GM23338 (cell line): ENCODE results near the gene SLC9A9. TPM values are rescaled to one million over a fixed set of nuclear protein-coding genes. Genes with fewer than 3 reads are reported as not detected.
A peak's percentile ranks its signal among the peaks of the same experiment; 100 is the strongest.

ENCODE experiments used
- ATAC-seq: fragments of 200-7000 bp; cut with Tn5 transposase; 3 replicates; pipeline ENCODE4 v1.9.1; 2020
- DNase-seq: peaks from one replicate; pipeline ENCODE4 v3.0.0-alpha.2; 2015; ENCODE audit warnings: low spot score
- H2AFZ ChIP-seq: fragments of 200-600 bp; sonication (generic); 2 replicates; pipeline ENCODE4 v1.8.0; 2016; ENCODE audit warnings: antibody characterized with exemption, mild to moderate bottlenecking, moderate library complexity
- H3F3A ChIP-seq: fragments of 200-600 bp; sonication (generic); replicated peaks from 2 replicates; pipeline ENCODE4 v1.8.0; 2017; ENCODE audit warnings: antibody characterized with exemption, mixed run types, low read depth
- H3K27ac ChIP-seq: fragments of 200-600 bp; sonication (generic); 2 replicates; pipeline ENCODE4 v1.6.1; 2016; ENCODE audit warnings: low read depth
- H3K27me3 ChIP-seq: fragments of 200-600 bp; sonication (generic); 2 replicates; pipeline ENCODE4 v1.8.0; 2016; ENCODE audit warnings: mild to moderate bottlenecking, mixed run types, moderate library complexity; ENCODE audit not compliant: insufficient read depth
- H3K36me3 ChIP-seq: fragments of 200-600 bp; sonication (generic); 2 replicates; pipeline ENCODE4 v1.8.0; 2016; ENCODE audit warnings: mild to moderate bottlenecking; ENCODE audit not compliant: insufficient read depth
- H3K4me1 ChIP-seq: fragments of 200-600 bp; sonication (generic); 2 replicates; pipeline ENCODE4 v1.8.0; 2016; ENCODE audit warnings: mild to moderate bottlenecking, moderate library complexity; ENCODE audit not compliant: insufficient read depth
- H3K4me2 ChIP-seq: fragments of 200-600 bp; sonication (generic); 2 replicates; pipeline ENCODE4 v1.7.1; 2017; ENCODE audit warnings: mixed run types
- H3K4me3 ChIP-seq: fragments of 200-600 bp; sonication (generic); 2 replicates; pipeline ENCODE4 v1.6.1; 2016; ENCODE audit warnings: mixed run types
- H3K79me2 ChIP-seq: fragments of 200-600 bp; sonication (generic); replicated peaks from 2 replicates; pipeline ENCODE4 v1.8.0; 2017; ENCODE audit warnings: mild to moderate bottlenecking; ENCODE audit not compliant: insufficient read depth
- H3K9me2 ChIP-seq: fragments of 200-600 bp; sonication (generic); 2 replicates; pipeline ENCODE4 v1.8.0; 2017; ENCODE audit not compliant: insufficient read depth
- H4K20me1 ChIP-seq: fragments of 200-600 bp; sonication (generic); replicated peaks from 2 replicates; pipeline ENCODE4 v1.8.0; 2017; ENCODE audit warnings: mild to moderate bottlenecking; ENCODE audit not compliant: insufficient read depth
- H3K27ac Mint-ChIP-seq: 2 replicates; pipeline ENCODE4 v1.8.0; 2020; ENCODE audit warnings: inconsistent platforms, mild to moderate bottlenecking, moderate library complexity, mixed read lengths
- H3K27me3 Mint-ChIP-seq: 3 replicates; pipeline ENCODE4 v1.8.0; 2022; ENCODE audit warnings: low read depth, mild to moderate bottlenecking, moderate library complexity, mixed read lengths, inconsistent platforms; ENCODE audit not compliant: insufficient read depth, poor library complexity
- H3K36me3 Mint-ChIP-seq: 3 replicates; pipeline ENCODE4 v1.8.0; 2021; ENCODE audit warnings: low read depth, mild to moderate bottlenecking, inconsistent platforms, moderate library complexity, mixed read lengths
- H3K4me1 Mint-ChIP-seq: 3 replicates; pipeline ENCODE4 v1.8.0; 2020; ENCODE audit warnings: mild to moderate bottlenecking, inconsistent platforms, mixed read lengths
- H3K4me3 Mint-ChIP-seq: 3 replicates; pipeline ENCODE4 v1.8.0; 2021; ENCODE audit warnings: moderate library complexity, mild to moderate bottlenecking, inconsistent platforms, mixed read lengths
- H3K9me3 Mint-ChIP-seq: 3 replicates; pipeline ENCODE4 v1.8.0; 2020; ENCODE audit warnings: moderate library complexity, mild to moderate bottlenecking, inconsistent platforms, mixed read lengths
- EZH2 ChIP-seq: fragments of 200-600 bp; sonication (generic); IDR thresholded peaks from one replicate; pipeline ENCODE4 v1.8.0; 2017; ENCODE audit warnings: antibody characterized with exemption, mild to moderate bottlenecking, low read depth; ENCODE audit not compliant: unreplicated experiment
- EZH2phosphoT487 ChIP-seq: fragments of 200-600 bp; sonication (generic); IDR thresholded peaks from one replicate; pipeline ENCODE4 v1.8.1; 2018; ENCODE audit warnings: antibody characterized with exemption; ENCODE audit not compliant: unreplicated experiment
- NANOG ChIP-seq: IDR thresholded peaks from 2 replicates; pipeline ENCODE4 v1.6.1; 2016; ENCODE audit warnings: antibody characterized with exemption, borderline replicate concordance
- POLR2AphosphoS5 ChIP-seq: IDR thresholded peaks from 2 replicates; pipeline ENCODE4 v1.6.1; 2016; ENCODE audit warnings: antibody characterized with exemption, low read depth
- ZNF114 ChIP-seq: fragments of 250-450 bp; sonication (Bioruptor Pico); IDR thresholded peaks from 2 replicates; pipeline ENCODE4 v1.5.0; 2020; ENCODE audit warnings: mild to moderate bottlenecking, moderate library complexity
- ZNF331 ChIP-seq: fragments of 250-450 bp; sonication (Bioruptor Pico); IDR thresholded peaks from 2 replicates; pipeline ENCODE4 v1.5.0; 2020; ENCODE audit warnings: low read depth, mild to moderate bottlenecking, moderate library complexity
- polyA plus RNA-seq: library from polyadenylated mRNA; unstranded; fragments of >200 nt; fragmentation: Nextera tagmentation; extraction: Ambion mirVana; gene quantifications from 2 replicates; pipeline ENCODE4 v1.2.1, GENCODE V29; 2016
- total RNA-seq: library from RNA; depleted of rRNA; stranded (reverse); fragments of >200 nt; shearing (Covaris generic); gene quantifications from 2 replicates; pipeline ENCODE4 v1.2.3, GENCODE V29; 2014
- TF ChIP-seq, protein P1 (sequence below): fragments of 250-450 bp; sonication (Bioruptor Pico); IDR thresholded peaks from 2 replicates; pipeline ENCODE4 v1.5.0; 2020; ENCODE audit warnings: mild to moderate bottlenecking, moderate library complexity
- TF ChIP-seq, protein P2 (sequence below), 2 experiments: fragments of 200-600 bp in 1 of 2; sonication (generic) in 1 of 2; conservative IDR thresholded peaks; 2 replicates each; pipeline versions ENCODE4 v1.5.1 to v1.6.1; 2016 to 2017; ENCODE audit warnings: antibody characterized with exemption in 2 of 2, low read depth in 2 of 2, mild to moderate bottlenecking in 2 of 2, moderate library complexity in 1 of 2

SLC9A9 gene
- total and polyA plus RNA-seq, 2 experiments from 2014 or later: 1.3 to 1.6 TPM

- H3K9me2 ChIP-seq: peaks cover 11% of the 10 kb centered on the region; the same call in 1 of the 2 replicates
- Mint-ChIP-seq H3K27ac (no peak overlapping the region), H3K27me3 (no peaks in the 10 kb centered on the region), H3K4me1 (peaks cover 6% of the 10 kb centered on the region; the same call in 2 of the 3 replicates), H3K9me3 (no peaks in the 10 kb centered on the region), H3K4me3 (no peak overlapping the region), H3K36me3 (no peaks in the 10 kb centered on the region)
- H3K79me2 ChIP-seq: no peaks in the 10 kb centered on the region
- H3K36me3 ChIP-seq: no peaks in the 10 kb centered on the region
- H2AFZ ChIP-seq: no peak overlapping the region; the same call in 1 of the 2 replicates
- no peak overlapping the region for H3K27ac ChIP-seq
- H3K4me1 ChIP-seq: no peaks in the 10 kb centered on the region
- H3K4me3 ChIP-seq: no peak overlapping the region
- no peaks in the 10 kb centered on the region for H3F3A ChIP-seq
- TF ChIP-seq EZH2: no peak
- TF ChIP-seq ZNF331 (CRISPR knock-in tag): no peak
- no peak for TF ChIP-seq ZNF114 (CRISPR knock-in tag)
- TF ChIP-seq EZH2phosphoT487: no peak
- TF ChIP-seq, protein P1, sequence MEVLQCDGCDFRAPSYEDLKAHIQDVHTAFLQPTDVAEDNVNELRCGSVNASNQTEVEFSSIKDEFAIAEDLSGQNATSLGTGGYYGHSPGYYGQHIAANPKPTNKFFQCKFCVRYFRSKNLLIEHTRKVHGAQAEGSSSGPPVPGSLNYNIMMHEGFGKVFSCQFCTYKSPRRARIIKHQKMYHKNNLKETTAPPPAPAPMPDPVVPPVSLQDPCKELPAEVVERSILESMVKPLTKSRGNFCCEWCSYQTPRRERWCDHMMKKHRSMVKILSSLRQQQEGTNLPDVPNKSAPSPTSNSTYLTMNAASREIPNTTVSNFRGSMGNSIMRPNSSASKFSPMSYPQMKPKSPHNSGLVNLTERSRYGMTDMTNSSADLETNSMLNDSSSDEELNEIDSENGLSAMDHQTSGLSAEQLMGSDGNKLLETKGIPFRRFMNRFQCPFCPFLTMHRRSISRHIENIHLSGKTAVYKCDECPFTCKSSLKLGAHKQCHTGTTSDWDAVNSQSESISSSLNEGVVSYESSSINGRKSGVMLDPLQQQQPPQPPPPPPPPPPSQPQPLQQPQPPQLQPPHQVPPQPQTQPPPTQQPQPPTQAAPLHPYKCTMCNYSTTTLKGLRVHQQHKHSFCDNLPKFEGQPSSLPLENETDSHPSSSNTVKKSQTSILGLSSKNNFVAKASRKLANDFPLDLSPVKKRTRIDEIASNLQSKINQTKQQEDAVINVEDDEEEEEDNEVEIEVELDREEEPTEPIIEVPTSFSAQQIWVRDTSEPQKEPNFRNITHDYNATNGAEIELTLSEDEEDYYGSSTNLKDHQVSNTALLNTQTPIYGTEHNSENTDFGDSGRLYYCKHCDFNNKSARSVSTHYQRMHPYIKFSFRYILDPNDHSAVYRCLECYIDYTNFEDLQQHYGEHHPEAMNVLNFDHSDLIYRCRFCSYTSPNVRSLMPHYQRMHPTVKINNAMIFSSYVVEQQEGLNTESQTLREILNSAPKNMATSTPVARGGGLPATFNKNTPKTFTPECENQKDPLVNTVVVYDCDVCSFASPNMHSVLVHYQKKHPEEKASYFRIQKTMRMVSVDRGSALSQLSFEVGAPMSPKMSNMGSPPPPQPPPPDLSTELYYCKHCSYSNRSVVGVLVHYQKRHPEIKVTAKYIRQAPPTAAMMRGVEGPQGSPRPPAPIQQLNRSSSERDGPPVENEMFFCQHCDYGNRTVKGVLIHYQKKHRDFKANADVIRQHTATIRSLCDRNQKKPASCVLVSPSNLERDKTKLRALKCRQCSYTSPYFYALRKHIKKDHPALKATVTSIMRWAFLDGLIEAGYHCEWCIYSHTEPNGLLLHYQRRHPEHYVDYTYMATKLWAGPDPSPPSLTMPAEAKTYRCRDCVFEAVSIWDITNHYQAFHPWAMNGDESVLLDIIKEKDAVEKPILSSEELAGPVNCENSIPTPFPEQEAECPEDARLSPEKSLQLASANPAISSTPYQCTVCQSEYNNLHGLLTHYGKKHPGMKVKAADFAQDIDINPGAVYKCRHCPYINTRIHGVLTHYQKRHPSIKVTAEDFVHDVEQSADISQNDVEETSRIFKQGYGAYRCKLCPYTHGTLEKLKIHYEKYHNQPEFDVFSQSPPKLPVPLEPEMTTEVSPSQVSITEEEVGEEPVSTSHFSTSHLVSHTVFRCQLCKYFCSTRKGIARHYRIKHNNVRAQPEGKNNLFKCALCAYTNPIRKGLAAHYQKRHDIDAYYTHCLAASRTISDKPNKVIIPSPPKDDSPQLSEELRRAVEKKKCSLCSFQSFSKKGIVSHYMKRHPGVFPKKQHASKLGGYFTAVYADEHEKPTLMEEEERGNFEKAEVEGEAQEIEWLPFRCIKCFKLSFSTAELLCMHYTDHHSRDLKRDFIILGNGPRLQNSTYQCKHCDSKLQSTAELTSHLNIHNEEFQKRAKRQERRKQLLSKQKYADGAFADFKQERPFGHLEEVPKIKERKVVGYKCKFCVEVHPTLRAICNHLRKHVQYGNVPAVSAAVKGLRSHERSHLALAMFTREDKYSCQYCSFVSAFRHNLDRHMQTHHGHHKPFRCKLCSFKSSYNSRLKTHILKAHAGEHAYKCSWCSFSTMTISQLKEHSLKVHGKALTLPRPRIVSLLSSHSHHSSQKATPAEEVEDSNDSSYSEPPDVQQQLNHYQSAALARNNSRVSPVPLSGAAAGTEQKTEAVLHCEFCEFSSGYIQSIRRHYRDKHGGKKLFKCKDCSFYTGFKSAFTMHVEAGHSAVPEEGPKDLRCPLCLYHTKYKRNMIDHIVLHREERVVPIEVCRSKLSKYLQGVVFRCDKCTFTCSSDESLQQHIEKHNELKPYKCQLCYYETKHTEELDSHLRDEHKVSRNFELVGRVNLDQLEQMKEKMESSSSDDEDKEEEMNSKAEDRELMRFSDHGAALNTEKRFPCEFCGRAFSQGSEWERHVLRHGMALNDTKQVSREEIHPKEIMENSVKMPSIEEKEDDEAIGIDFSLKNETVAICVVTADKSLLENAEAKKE (CRISPR knock-in tag): no peak
- DNase-seq: no peak
- no peak overlapping the region for H3K4me2 ChIP-seq
- no peak for ATAC-seq
- no peaks in the 10 kb centered on the region for H3K27me3 ChIP-seq
- no peaks in the 10 kb centered on the region for H4K20me1 ChIP-seq
Observed at GRCh38 chr3:143249014-143249413, 599.3 kb downstream of the SLC9A9 start.

DNA sequence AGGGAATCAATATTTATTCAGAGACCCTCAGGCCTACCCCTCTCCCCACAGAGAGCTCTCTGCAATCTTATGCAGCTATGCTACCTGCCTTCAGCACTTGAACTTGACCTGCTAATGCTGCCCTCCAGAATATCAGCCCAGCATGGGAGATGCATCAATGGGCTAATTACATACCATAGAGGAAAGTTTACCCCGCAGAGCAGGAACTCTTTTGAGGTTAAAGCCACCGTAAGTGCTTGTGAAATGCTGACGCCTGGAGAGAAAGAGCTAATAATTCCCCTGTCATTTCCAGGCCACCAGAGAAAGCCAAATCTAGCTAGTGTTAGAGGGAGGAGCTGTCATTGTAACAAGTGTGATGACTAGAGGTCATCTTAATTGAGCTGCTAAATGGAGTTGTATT lies 601.2 kb downstream of the SLC9A9 start:
- no peak for TF ChIP-seq NANOG
- TF ChIP-seq, protein P2, sequence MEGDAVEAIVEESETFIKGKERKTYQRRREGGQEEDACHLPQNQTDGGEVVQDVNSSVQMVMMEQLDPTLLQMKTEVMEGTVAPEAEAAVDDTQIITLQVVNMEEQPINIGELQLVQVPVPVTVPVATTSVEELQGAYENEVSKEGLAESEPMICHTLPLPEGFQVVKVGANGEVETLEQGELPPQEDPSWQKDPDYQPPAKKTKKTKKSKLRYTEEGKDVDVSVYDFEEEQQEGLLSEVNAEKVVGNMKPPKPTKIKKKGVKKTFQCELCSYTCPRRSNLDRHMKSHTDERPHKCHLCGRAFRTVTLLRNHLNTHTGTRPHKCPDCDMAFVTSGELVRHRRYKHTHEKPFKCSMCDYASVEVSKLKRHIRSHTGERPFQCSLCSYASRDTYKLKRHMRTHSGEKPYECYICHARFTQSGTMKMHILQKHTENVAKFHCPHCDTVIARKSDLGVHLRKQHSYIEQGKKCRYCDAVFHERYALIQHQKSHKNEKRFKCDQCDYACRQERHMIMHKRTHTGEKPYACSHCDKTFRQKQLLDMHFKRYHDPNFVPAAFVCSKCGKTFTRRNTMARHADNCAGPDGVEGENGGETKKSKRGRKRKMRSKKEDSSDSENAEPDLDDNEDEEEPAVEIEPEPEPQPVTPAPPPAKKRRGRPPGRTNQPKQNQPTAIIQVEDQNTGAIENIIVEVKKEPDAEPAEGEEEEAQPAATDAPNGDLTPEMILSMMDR (conservative IDR thresholded peaks at IDR 0.05; ENCODE audit: low read depth in 2 of 2): no peak
- no peak for TF ChIP-seq POLR2AphosphoS5
- H3F3A ChIP-seq: no peaks in the 10 kb centered on the region
- H4K20me1 ChIP-seq: no peaks in the 10 kb centered on the region
- no peak overlapping the region for H3K27ac ChIP-seq
- H3K79me2 ChIP-seq: no peaks in the 10 kb centered on the region
- Mint-ChIP-seq H3K27me3 (no peaks in the 10 kb centered on the region), H3K27ac (no peak overlapping the region), H3K4me3 (no peak overlapping the region), H3K36me3 (no peaks in the 10 kb centered on the region), H3K9me3 (no peaks in the 10 kb centered on the region), H3K4me1 (peaks cover 6% of the 10 kb centered on the region; the same call in 2 of the 3 replicates)
- peaks cover 14% of the 10 kb centered on the region; the same call in 1 of the 2 replicates for H3K9me2 ChIP-seq
- H3K36me3 ChIP-seq: no peaks in the 10 kb centered on the region
- H2AFZ ChIP-seq: no peak overlapping the region
- no peaks in the 10 kb centered on the region for H3K27me3 ChIP-seq
- H3K4me3 ChIP-seq: no peak overlapping the region
- H3K4me2 ChIP-seq: no peak overlapping the region
- no peaks in the 10 kb centered on the region for H3K4me1 ChIP-seq
- ATAC-seq (no peak), DNase-seq (peak; percentile 3)
